CD4-positive, alpha-beta T cell treated with Interleukin-4 for 4 hours (primary cell): ENCODE results near the gene FNDC5.

Source experiments
- DNase-seq: peaks from one replicate; pipeline ENCODE4 v3.0.0-alpha.2; 2020

The FNDC5 gene

GRCh38 chr1:32897082-32898049 lies 26.7 kb upstream of the FNDC5 start:
- no peak for DNase-seq

- no peak for DNase-seq
Measured at GRCh38 chr1:32896451-32896850, 25.7 kb upstream of the FNDC5 start.

GRCh38 chr1:32895325-32896215 lies 24.9 kb upstream of the FNDC5 start:
- no peak for DNase-seq

GRCh38 chr1:32894681-32895080 lies 24.0 kb upstream of the FNDC5 start:
- no peak for DNase-seq

- no peak for DNase-seq
Measured at GRCh38 chr1:32894019-32894600, 23.4 kb upstream of the FNDC5 start.

- DNase-seq: no peak
Measured at GRCh38 chr1:32893198-32894018, 22.7 kb upstream of the FNDC5 start.

- no peak for DNase-seq
Measured at GRCh38 chr1:32892368-32893197, 21.9 kb upstream of the FNDC5 start.

GRCh38 chr1:32891630-32892029 lies 20.9 kb upstream of the FNDC5 start:
- no peak for DNase-seq

GRCh38 chr1:32891241-32891570 lies 20.5 kb upstream of the FNDC5 start:
- DNase-seq: no peak

- no peak for DNase-seq
Measured at GRCh38 chr1:32890516-32891240, 20.0 kb upstream of the FNDC5 start.

- no peak for DNase-seq
Measured at GRCh38 chr1:32889731-32890278, 19.1 kb upstream of the FNDC5 start.

- no peak for DNase-seq
Measured at GRCh38 chr1:32888677-32889420, 18.1 kb upstream of the FNDC5 start.

- no peak for DNase-seq
Measured at GRCh38 chr1:32888134-32888533, 17.4 kb upstream of the FNDC5 start.

- no peak for DNase-seq
Measured at GRCh38 chr1:32887623-32888022, 16.9 kb upstream of the FNDC5 start.

GRCh38 chr1:32886828-32887414 lies 16.2 kb upstream of the FNDC5 start:
- DNase-seq: no peak

GRCh38 chr1:32886004-32886827 lies 15.5 kb upstream of the FNDC5 start, which contains the start of gene HPCA:
Gene HPCA (plus strand): TSS chr1:32886491. CDS start chr1:32888899, 2,408 bp downstream.
- DNase-seq: no peak

- DNase-seq: no peak
Measured at GRCh38 chr1:32885676-32886003, 14.9 kb upstream of the FNDC5 start.

GRCh38 chr1:32884726-32885125 lies 14.0 kb upstream of the FNDC5 start:
- no peak for DNase-seq

GRCh38 chr1:32884032-32884372 lies 13.3 kb upstream of the FNDC5 start:
- DNase-seq: no peak
